ENCODE results near the gene PSORS1C1.
"Not testable (repeated sequence)": the region's sequence is repeated elsewhere in the genome, so short reads cannot be mapped to it uniquely, and the experiment has no call there.

PSORS1C1 gene

GRCh38 chr6:31178143-31179041, 63.8 kb downstream of the PSORS1C1 start:
- Histone ChIP-seq H3K27me3 (no peaks in the 10 kb centered on the region), H3K36me3 (peaks cover 0 to 9% (median 0%) of the 10 kb centered on the region in 3 donors), H3K4me3 (no peak overlapping the region), H3K9me3 (no peaks in the 10 kb centered on the region), H3K27ac (no peak overlapping the region), H3K4me1 (peaks cover 0 to 11% (median 0%) of the 10 kb centered on the region in 4 donors)
- DNase-seq: no peak
- TF ChIP-seq, protein P1, sequence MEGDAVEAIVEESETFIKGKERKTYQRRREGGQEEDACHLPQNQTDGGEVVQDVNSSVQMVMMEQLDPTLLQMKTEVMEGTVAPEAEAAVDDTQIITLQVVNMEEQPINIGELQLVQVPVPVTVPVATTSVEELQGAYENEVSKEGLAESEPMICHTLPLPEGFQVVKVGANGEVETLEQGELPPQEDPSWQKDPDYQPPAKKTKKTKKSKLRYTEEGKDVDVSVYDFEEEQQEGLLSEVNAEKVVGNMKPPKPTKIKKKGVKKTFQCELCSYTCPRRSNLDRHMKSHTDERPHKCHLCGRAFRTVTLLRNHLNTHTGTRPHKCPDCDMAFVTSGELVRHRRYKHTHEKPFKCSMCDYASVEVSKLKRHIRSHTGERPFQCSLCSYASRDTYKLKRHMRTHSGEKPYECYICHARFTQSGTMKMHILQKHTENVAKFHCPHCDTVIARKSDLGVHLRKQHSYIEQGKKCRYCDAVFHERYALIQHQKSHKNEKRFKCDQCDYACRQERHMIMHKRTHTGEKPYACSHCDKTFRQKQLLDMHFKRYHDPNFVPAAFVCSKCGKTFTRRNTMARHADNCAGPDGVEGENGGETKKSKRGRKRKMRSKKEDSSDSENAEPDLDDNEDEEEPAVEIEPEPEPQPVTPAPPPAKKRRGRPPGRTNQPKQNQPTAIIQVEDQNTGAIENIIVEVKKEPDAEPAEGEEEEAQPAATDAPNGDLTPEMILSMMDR (IDR thresholded peaks at IDR 0.05): no peak
- intact Hi-C loops (cut with DNase I; ENCODE audit: low total_unique reads): no loop called here

DNA sequence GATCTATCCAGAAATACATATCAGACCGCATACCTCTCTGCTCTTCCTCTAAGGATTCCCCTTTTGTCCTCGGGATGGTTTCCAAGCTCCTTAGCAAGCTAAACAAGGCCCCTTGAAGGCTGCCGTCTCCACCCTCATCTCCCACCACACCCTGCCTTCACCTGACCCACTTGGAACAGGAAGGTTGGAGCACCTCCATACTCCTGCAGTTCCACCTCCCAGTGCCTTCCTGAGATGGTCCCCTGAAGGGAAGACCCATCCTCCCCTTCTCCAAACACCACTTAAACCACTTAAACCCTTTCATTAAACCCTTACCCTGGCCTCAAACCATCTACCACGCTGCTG, 64.4 kb downstream of the PSORS1C1 start:
- peaks cover 0 to 9% (median 0%) of the 10 kb centered on the region in 3 donors for H3K36me3 ChIP-seq
- TF ChIP-seq, protein P1 (IDR thresholded peaks at IDR 0.05): no peak
- DNase-seq: no peak
- H3K27me3 ChIP-seq: no peaks in the 10 kb centered on the region
- intact Hi-C loops (cut with DNase I; ENCODE audit: low total_unique reads): no loop called here
- H3K9me3 ChIP-seq: no peaks in the 10 kb centered on the region
- H3K27ac ChIP-seq: no peak overlapping the region
- H3K4me3 ChIP-seq: no peak overlapping the region
- H3K4me1 ChIP-seq: peaks cover 0 to 11% (median 0%) of the 10 kb centered on the region in 4 donors

GRCh38 chr6:31179896-31180295, 65.3 kb downstream of the PSORS1C1 start:
- no peaks in the 10 kb centered on the region for H3K9me3 ChIP-seq
- DNase-seq: no peak
- peak overlapping the region in 1 of 2 donors; percentile 54 for H3K4me3 ChIP-seq
- H3K27me3 ChIP-seq: no peaks in the 10 kb centered on the region
- TF ChIP-seq, protein P1 (IDR thresholded peaks at IDR 0.05): no peak
- intact Hi-C loops (cut with DNase I; ENCODE audit: low total_unique reads): no loop called here
- peak overlapping the region in 1 of 2 donors; percentile 72 for H3K27ac ChIP-seq
- peaks cover 0 to 11% (median 0%) of the 10 kb centered on the region in 4 donors for H3K4me1 ChIP-seq
- H3K36me3 ChIP-seq: peaks cover 0 to 9% (median 0%) of the 10 kb centered on the region in 3 donors

- H3K27me3 ChIP-seq: no peaks in the 10 kb centered on the region
- H3K9me3 ChIP-seq: no peaks in the 10 kb centered on the region
- TF ChIP-seq, protein P1 (IDR thresholded peaks at IDR 0.05): no peak
- H3K4me1 ChIP-seq: peaks cover 0 to 17% (median 0%) of the 10 kb centered on the region in 4 donors
- intact Hi-C loops (cut with DNase I; ENCODE audit: low total_unique reads): no loop called here
- peak overlapping the region; percentile 38 to 54 for H3K4me3 ChIP-seq
- H3K27ac ChIP-seq: peak overlapping the region in 1 of 2 donors; percentile 72
- peak; percentile 32 to 92 for DNase-seq
- H3K36me3 ChIP-seq: peaks cover 0 to 9% (median 0%) of the 10 kb centered on the region in 3 donors
These were observed 65.9 kb downstream of the PSORS1C1 start for GRCh38 chr6:31180500-31180899.

DNA sequence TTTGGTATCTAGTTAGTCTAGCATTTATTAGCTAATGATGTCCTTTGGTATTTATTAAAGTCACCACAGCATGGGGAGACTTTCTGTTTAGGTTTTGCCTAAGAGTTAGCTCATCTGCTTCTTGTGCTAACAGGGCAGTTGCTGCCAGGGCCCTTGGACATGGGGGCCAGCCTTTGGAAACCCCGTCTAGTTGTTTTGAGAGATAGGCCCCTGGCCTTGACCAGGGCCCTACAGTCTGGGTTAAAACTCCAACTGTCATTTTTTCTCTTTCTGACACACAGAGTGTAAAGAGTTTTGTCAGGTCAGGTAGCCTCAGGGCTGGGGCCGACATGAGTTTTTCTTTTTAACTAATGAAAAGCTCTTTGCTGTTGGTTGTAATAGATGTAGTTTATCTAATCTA, 68.7 kb downstream of the PSORS1C1 start:
- H3K27ac ChIP-seq; DNase-seq; intact Hi-C loops (cut with DNase I; ENCODE audit: low total_unique reads); H3K27me3 ChIP-seq; H3K9me3 ChIP-seq; H3K36me3 ChIP-seq; H3K4me3 ChIP-seq: not testable (repeated sequence)
- H3K4me1 ChIP-seq: peaks cover 0 to 18% (median 0%) of the 10 kb centered on the region in 4 donors

- H3K4me3 ChIP-seq; intact Hi-C loops (cut with DNase I; ENCODE audit: low total_unique reads); DNase-seq; H3K9me3 ChIP-seq; H3K36me3 ChIP-seq; H3K27me3 ChIP-seq; H3K27ac ChIP-seq: not testable (repeated sequence)
- H3K4me1 ChIP-seq: peaks cover 0 to 18% (median 0%) of the 10 kb centered on the region in 4 donors
These were observed 69.3 kb downstream of the PSORS1C1 start for GRCh38 chr6:31183859-31184258.

- H3K36me3 ChIP-seq; intact Hi-C loops (cut with DNase I; ENCODE audit: low total_unique reads); H3K27me3 ChIP-seq; H3K9me3 ChIP-seq; DNase-seq: not testable (repeated sequence)
- Histone ChIP-seq H3K4me3 (peak overlapping the region; percentile 37 to 43), H3K4me1 (peaks cover 0 to 11% (median 0%) of the 10 kb centered on the region in 4 donors), H3K27ac (peak overlapping the region; percentile 75 to 89)
These were observed 71.1 kb downstream of the PSORS1C1 start for GRCh38 chr6:31185695-31186051.

All from tibial artery (tissue), 4 donors.